Breast epithelium (tissue), 3 donors: ENCODE results near the gene LPP.

Experiments used
- POLR2AphosphoS5 ChIP-seq, 3 donors: sonication (generic); formaldehyde crosslinking; IDR thresholded peaks; one replicate each; pipeline ENCODE4 v1.6.1; 2017; ENCODE audit warnings: antibody characterized with exemption in 3 of 3
- TF ChIP-seq, protein P1 (sequence below), 3 donors: fragments of 450-650 bp; IDR thresholded peaks; one replicate each; pipeline ENCODE4 v1.5.1; 2016 to 2017; ENCODE audit warnings: antibody characterized with exemption in 3 of 3, mild to moderate bottlenecking in 3 of 3, moderate library complexity in 3 of 3

DNA sequence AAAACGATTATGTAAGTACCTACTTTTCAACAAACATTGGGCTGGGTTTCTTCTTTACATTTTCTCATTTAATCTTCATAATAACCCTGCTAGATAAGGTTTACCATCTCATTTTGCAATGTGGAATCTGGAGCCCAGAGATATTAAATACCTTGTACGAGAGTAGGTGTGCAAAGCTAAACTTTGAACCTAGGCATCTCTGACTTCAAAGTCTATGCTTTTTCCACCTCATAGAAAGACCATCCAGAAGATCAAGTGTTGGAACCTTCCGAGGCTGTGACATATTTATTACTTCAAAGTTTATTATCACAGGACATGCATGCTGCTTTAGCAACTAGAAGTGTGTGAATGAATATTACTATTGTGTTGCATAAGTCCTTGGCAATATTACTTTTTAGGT is 520.6 kb downstream of the LPP start:
- TF ChIP-seq, protein P1, sequence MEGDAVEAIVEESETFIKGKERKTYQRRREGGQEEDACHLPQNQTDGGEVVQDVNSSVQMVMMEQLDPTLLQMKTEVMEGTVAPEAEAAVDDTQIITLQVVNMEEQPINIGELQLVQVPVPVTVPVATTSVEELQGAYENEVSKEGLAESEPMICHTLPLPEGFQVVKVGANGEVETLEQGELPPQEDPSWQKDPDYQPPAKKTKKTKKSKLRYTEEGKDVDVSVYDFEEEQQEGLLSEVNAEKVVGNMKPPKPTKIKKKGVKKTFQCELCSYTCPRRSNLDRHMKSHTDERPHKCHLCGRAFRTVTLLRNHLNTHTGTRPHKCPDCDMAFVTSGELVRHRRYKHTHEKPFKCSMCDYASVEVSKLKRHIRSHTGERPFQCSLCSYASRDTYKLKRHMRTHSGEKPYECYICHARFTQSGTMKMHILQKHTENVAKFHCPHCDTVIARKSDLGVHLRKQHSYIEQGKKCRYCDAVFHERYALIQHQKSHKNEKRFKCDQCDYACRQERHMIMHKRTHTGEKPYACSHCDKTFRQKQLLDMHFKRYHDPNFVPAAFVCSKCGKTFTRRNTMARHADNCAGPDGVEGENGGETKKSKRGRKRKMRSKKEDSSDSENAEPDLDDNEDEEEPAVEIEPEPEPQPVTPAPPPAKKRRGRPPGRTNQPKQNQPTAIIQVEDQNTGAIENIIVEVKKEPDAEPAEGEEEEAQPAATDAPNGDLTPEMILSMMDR (IDR thresholded peaks at IDR 0.05) = no peak
- TF ChIP-seq POLR2AphosphoS5 (IDR thresholded peaks at IDR 0.05) = no peak
